H9 (cell line): ENCODE results near the gene CERKL. TPM values are rescaled to one million over a fixed set of nuclear protein-coding genes. Genes with fewer than 3 reads are reported as not detected.

Experiments
- DNase-seq: peaks from one replicate; pipeline ENCODE4 v3.0.0-alpha.2; 2017
- H2AFZ ChIP-seq: one replicate; pipeline ENCODE4 v1.6.1; 2013; ENCODE audit warnings: mild to moderate bottlenecking, low read length, control low read depth, moderate library complexity
- H2AK5ac ChIP-seq: 2 replicates; pipeline ENCODE4 v1.6.1; 2013; ENCODE audit warnings: low read length, control low read depth, mixed read lengths; ENCODE audit not compliant: insufficient read length
- H2BK120ac ChIP-seq: one replicate; pipeline ENCODE4 v1.6.1; 2013; ENCODE audit warnings: low read depth, mild to moderate bottlenecking, low read length, control low read depth, inconsistent platforms; ENCODE audit not compliant: poor library complexity, severe bottlenecking
- H2BK12ac ChIP-seq: 2 replicates; pipeline ENCODE4 v1.6.1; 2013; ENCODE audit warnings: low read length, control low read depth, mixed read lengths, low read depth; ENCODE audit not compliant: insufficient read length
- H2BK15ac ChIP-seq: 2 replicates; pipeline ENCODE4 v1.6.1; 2013; ENCODE audit warnings: low read depth, low read length, control low read depth
- H2BK20ac ChIP-seq: one replicate; pipeline ENCODE4 v1.6.1; 2013; ENCODE audit warnings: low read depth, mild to moderate bottlenecking, low read length, control low read depth, inconsistent platforms; ENCODE audit not compliant: poor library complexity, severe bottlenecking
- H2BK5ac ChIP-seq: 2 replicates; pipeline ENCODE4 v1.6.1; 2013; ENCODE audit warnings: low read length, control low read depth, mixed read lengths; ENCODE audit not compliant: insufficient read length
- H3K14ac ChIP-seq: 2 replicates; pipeline ENCODE4 v1.6.1; 2013; ENCODE audit warnings: low read length, control low read depth; ENCODE audit not compliant: insufficient read depth
- H3K18ac ChIP-seq: 2 replicates; pipeline ENCODE4 v1.6.1; 2013; ENCODE audit warnings: low read depth, mild to moderate bottlenecking, mixed read lengths, low read length, control low read depth; ENCODE audit not compliant: insufficient read length
- H3K23ac ChIP-seq: 2 replicates; pipeline ENCODE4 v1.6.1; 2013; ENCODE audit warnings: low read length, control low read depth, mixed read lengths, low read depth; ENCODE audit not compliant: insufficient read length
- H3K23me2 ChIP-seq: 2 replicates; pipeline ENCODE4 v1.6.1; 2013; ENCODE audit warnings: low read depth, mild to moderate bottlenecking, mixed read lengths, low read length, control low read depth; ENCODE audit not compliant: insufficient read length, poor library complexity, severe bottlenecking
- H3K27ac ChIP-seq: 2 replicates; pipeline ENCODE4 v1.5.1; 2013; ENCODE audit warnings: low read length, control low read depth, mixed read lengths, low read depth; ENCODE audit not compliant: insufficient read length
- H3K27me3 ChIP-seq: 2 replicates; pipeline ENCODE4 v1.6.1; 2013; ENCODE audit warnings: low read length, control low read depth, inconsistent platforms; ENCODE audit not compliant: insufficient read depth
- H3K4ac ChIP-seq: 2 replicates; pipeline ENCODE4 v1.6.1; 2013; ENCODE audit warnings: low read depth, mild to moderate bottlenecking, control low read depth, inconsistent platforms, low read length, moderate library complexity
- H3K4me1 ChIP-seq: 2 replicates; pipeline ENCODE4 v1.6.1; 2013; ENCODE audit warnings: low read length, control low read depth, inconsistent platforms; ENCODE audit not compliant: insufficient read depth
- H3K4me2 ChIP-seq: 2 replicates; pipeline ENCODE4 v1.6.1; 2013; ENCODE audit warnings: low read length, control low read depth, mixed read lengths; ENCODE audit not compliant: insufficient read length, insufficient read depth
- H3K56ac ChIP-seq: 2 replicates; pipeline ENCODE4 v1.6.1; 2013; ENCODE audit warnings: low read depth, mild to moderate bottlenecking, mixed read lengths, low read length, control low read depth; ENCODE audit not compliant: insufficient read length
- H3K79me1 ChIP-seq: 2 replicates; pipeline ENCODE4 v1.6.1; 2013; ENCODE audit warnings: low read depth, mild to moderate bottlenecking, moderate library complexity, low read length, control low read depth, inconsistent platforms; ENCODE audit not compliant: insufficient read depth, poor library complexity, severe bottlenecking
- H3K79me2 ChIP-seq: 2 replicates; pipeline ENCODE4 v1.6.1; 2013; ENCODE audit warnings: low read length, control low read depth, inconsistent platforms; ENCODE audit not compliant: insufficient read depth
- H3K9ac ChIP-seq: 2 replicates; pipeline ENCODE4 v1.6.1; 2013; ENCODE audit warnings: low read length, control low read depth, mixed read lengths; ENCODE audit not compliant: insufficient read length; ENCODE audit errors: extremely low read depth
- H3K9me3 ChIP-seq: one replicate; pipeline ENCODE4 v1.6.1; 2013; ENCODE audit warnings: low read depth, low read length, inconsistent platforms; ENCODE audit not compliant: control insufficient read depth
- H3T11ph ChIP-seq: one replicate; pipeline ENCODE4 v1.6.1; 2013; ENCODE audit warnings: mild to moderate bottlenecking, low read length, control low read depth, inconsistent platforms
- H4K20me1 ChIP-seq: one replicate; pipeline ENCODE4 v1.6.1; 2013; ENCODE audit not compliant: control insufficient read depth, insufficient read length, insufficient read depth
- H4K5ac ChIP-seq: 2 replicates; pipeline ENCODE4 v1.6.1; 2013; ENCODE audit warnings: low read depth, mild to moderate bottlenecking, mixed read lengths, low read length, control low read depth; ENCODE audit not compliant: insufficient read length
- H4K8ac ChIP-seq: replicated peaks from 2 replicates; pipeline ENCODE4 v1.6.1; 2013; ENCODE audit warnings: low read length, control low read depth, mixed read lengths, low read depth; ENCODE audit not compliant: insufficient read length
- H4K91ac ChIP-seq: 2 replicates; pipeline ENCODE4 v1.6.1; 2013; ENCODE audit warnings: low read depth, mild to moderate bottlenecking, moderate library complexity, mixed read lengths, low read length, control low read depth; ENCODE audit not compliant: insufficient read length
- H3K27ac Mint-ChIP-seq, 3 experiments: 2 replicates in 2 of 3; 3 replicates in 1 of 3; pipeline ENCODE4 v1.8.0; 2020 to 2021; ENCODE audit warnings: mixed read lengths in 3 of 3, mild to moderate bottlenecking in 1 of 3, moderate library complexity in 1 of 3
- H3K27me3 Mint-ChIP-seq: 2 replicates; pipeline ENCODE4 v1.8.0; 2021; ENCODE audit warnings: low read depth, mild to moderate bottlenecking, moderate library complexity, mixed read lengths
- H3K36me3 Mint-ChIP-seq, 3 experiments: 2 replicates in 2 of 3; 3 replicates in 1 of 3; pipeline ENCODE4 v1.8.0; 2020 to 2021; ENCODE audit warnings: low read depth in 3 of 3, mixed read lengths in 3 of 3; ENCODE audit not compliant: insufficient read depth in 1 of 3
- H3K4me1 Mint-ChIP-seq, 2 experiments: 2 replicates each; pipeline ENCODE4 v1.8.0; 2020; ENCODE audit warnings: mixed read lengths in 2 of 2
- H3K4me3 Mint-ChIP-seq, 2 experiments: 2 replicates in 1 of 2; 3 replicates in 1 of 2; pipeline ENCODE4 v1.8.0; 2020 to 2021; ENCODE audit warnings: mild to moderate bottlenecking in 2 of 2, mixed read lengths in 2 of 2, moderate library complexity in 1 of 2
- H3K9me3 Mint-ChIP-seq, 2 experiments: 2 replicates in 1 of 2; 3 replicates in 1 of 2; pipeline ENCODE4 v1.8.0; 2020; ENCODE audit warnings: mild to moderate bottlenecking in 2 of 2, mixed read lengths in 2 of 2, moderate library complexity in 1 of 2
- CTCF ChIP-seq: fragments of 200-600 bp; sonication (generic); conservative IDR thresholded peaks from 3 replicates; pipeline ENCODE4 v1.8.0; 2021; ENCODE audit warnings: antibody characterized with exemption, mild to moderate bottlenecking
- WGBS: extraction: QIAGEN DNeasy Blood & Tissue Kit; methylation state at CpG from one replicate; pipeline ENCODE4 v1.1.7; 2013; ENCODE audit warnings: missing lambda C conversion rate, low lambda C conversion rate, mixed read lengths; ENCODE audit not compliant: insufficient read length; ENCODE audit errors: extremely low coverage; 5-methylcytosine and 5-hydroxymethylcytosine counted together
- total RNA-seq: library from RNA; stranded (reverse); gene quantifications from 2 replicates; pipeline ENCODE4 v1.2.1, GENCODE V29; 2021

CERKL gene
- total RNA-seq, 1 experiment from 2014 or later, result not detected

GRCh38 chr2:181581534-181581933, 75.4 kb downstream of the CERKL start:
- no peaks in the 10 kb centered on the region for H3K9me3 ChIP-seq
- H4K20me1 ChIP-seq, result no peaks in the 10 kb centered on the region
- no peak overlapping the region for H4K8ac ChIP-seq
- Mint-ChIP-seq H3K4me1 (peaks cover 4 to 7% of the 10 kb centered on the region in 2 experiments), H3K27ac (no peak overlapping the region), H3K4me3 (no peak overlapping the region), H3K36me3 (no peaks in the 10 kb centered on the region), H3K27me3 (peaks cover 8% of the 10 kb centered on the region), H3K9me3 (no peaks in the 10 kb centered on the region)
- WGBS, result no CpG with 5 or more reads among the region's 2 CpGs
- no peaks in the 10 kb centered on the region for H3K79me1 ChIP-seq
- DNase-seq, result peak; percentile 48
- H3K27ac ChIP-seq, result no peak overlapping the region
- H2BK120ac ChIP-seq, result no peak overlapping the region
- no peak overlapping the region for H3K56ac ChIP-seq
- no peak overlapping the region for H4K5ac ChIP-seq
- TF ChIP-seq CTCF, result peak; percentile 67
- H3K4me1 ChIP-seq, result no peaks in the 10 kb centered on the region
- no peak overlapping the region for H3K4ac ChIP-seq
- no peak overlapping the region for H2BK15ac ChIP-seq
- H3K9ac ChIP-seq, result no peak overlapping the region
- no peak overlapping the region for H2AFZ ChIP-seq
- H2BK5ac ChIP-seq, result no peak overlapping the region
- H3K18ac ChIP-seq, result no peak overlapping the region
- no peak overlapping the region for H3K14ac ChIP-seq
- no peaks in the 10 kb centered on the region for H3K79me2 ChIP-seq
- no peak overlapping the region for H4K91ac ChIP-seq
- no peaks in the 10 kb centered on the region for H3K27me3 ChIP-seq
- H3K4me2 ChIP-seq, result no peak overlapping the region
- no peak overlapping the region for H3T11ph ChIP-seq
- H2BK20ac ChIP-seq, result no peak overlapping the region
- H2AK5ac ChIP-seq, result no peak overlapping the region
- H3K23me2 ChIP-seq, result no peaks in the 10 kb centered on the region
- H2BK12ac ChIP-seq, result no peak overlapping the region
- H3K23ac ChIP-seq, result no peak overlapping the region
